ENCODE measurements around the gene RNF166. TPM values are rescaled to one million over a fixed set of nuclear protein-coding genes. Genes with fewer than 3 reads are reported as not detected.

The RNF166 gene
- polyA plus RNA-seq, 1 donor from 2014 or later: 34.4 TPM

DNA sequence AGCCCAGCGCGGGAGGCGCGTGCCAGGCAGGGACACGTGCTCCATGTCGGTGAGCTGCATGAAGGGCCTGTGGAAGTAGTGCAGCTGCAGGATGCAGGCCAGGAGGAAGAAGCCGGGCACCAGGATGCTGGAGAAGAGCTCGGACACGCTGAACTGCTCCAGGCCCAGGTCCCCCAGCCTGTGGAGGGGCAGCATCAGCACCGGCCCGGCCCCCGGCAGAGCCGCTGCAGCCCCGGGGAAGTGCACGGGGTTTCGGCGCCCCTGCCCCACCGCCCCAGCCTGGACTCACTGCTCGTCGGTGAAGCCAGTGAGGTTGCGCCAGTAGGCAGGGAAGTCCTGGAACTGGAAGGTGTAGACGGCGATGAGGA lies 28.1 kb upstream of the RNF166 start:
- H3K4me3 ChIP-seq (ENCODE audit: low read length): no peak overlapping the region
- TF ChIP-seq SMC3 (conservative IDR thresholded peaks at IDR 0.05; ENCODE audit: poor library complexity) (no peak), RAD21 (conservative IDR thresholded peaks at IDR 0.05) (no peak), TAF1 (IDR thresholded peaks at IDR 0.05; ENCODE audit: low read depth) (no peak), EP300 (conservative IDR thresholded peaks at IDR 0.05; ENCODE audit: poor library complexity, severe bottlenecking) (no peak), EZH2 (IDR thresholded peaks at IDR 0.05; ENCODE audit: borderline replicate concordance, insufficient read depth, low read length, poor library complexity, severe bottlenecking) (no peak), MXI1 (conservative IDR thresholded peaks at IDR 0.05; ENCODE audit: poor library complexity, severe bottlenecking) (no peak), POLR2AphosphoS5 (IDR thresholded peaks at IDR 0.05) (no peak)
- TF ChIP-seq, protein P1, sequence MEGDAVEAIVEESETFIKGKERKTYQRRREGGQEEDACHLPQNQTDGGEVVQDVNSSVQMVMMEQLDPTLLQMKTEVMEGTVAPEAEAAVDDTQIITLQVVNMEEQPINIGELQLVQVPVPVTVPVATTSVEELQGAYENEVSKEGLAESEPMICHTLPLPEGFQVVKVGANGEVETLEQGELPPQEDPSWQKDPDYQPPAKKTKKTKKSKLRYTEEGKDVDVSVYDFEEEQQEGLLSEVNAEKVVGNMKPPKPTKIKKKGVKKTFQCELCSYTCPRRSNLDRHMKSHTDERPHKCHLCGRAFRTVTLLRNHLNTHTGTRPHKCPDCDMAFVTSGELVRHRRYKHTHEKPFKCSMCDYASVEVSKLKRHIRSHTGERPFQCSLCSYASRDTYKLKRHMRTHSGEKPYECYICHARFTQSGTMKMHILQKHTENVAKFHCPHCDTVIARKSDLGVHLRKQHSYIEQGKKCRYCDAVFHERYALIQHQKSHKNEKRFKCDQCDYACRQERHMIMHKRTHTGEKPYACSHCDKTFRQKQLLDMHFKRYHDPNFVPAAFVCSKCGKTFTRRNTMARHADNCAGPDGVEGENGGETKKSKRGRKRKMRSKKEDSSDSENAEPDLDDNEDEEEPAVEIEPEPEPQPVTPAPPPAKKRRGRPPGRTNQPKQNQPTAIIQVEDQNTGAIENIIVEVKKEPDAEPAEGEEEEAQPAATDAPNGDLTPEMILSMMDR (IDR thresholded peaks at IDR 0.05; ENCODE audit: poor library complexity, severe bottlenecking): no peak
- TF ChIP-seq, protein P2, sequence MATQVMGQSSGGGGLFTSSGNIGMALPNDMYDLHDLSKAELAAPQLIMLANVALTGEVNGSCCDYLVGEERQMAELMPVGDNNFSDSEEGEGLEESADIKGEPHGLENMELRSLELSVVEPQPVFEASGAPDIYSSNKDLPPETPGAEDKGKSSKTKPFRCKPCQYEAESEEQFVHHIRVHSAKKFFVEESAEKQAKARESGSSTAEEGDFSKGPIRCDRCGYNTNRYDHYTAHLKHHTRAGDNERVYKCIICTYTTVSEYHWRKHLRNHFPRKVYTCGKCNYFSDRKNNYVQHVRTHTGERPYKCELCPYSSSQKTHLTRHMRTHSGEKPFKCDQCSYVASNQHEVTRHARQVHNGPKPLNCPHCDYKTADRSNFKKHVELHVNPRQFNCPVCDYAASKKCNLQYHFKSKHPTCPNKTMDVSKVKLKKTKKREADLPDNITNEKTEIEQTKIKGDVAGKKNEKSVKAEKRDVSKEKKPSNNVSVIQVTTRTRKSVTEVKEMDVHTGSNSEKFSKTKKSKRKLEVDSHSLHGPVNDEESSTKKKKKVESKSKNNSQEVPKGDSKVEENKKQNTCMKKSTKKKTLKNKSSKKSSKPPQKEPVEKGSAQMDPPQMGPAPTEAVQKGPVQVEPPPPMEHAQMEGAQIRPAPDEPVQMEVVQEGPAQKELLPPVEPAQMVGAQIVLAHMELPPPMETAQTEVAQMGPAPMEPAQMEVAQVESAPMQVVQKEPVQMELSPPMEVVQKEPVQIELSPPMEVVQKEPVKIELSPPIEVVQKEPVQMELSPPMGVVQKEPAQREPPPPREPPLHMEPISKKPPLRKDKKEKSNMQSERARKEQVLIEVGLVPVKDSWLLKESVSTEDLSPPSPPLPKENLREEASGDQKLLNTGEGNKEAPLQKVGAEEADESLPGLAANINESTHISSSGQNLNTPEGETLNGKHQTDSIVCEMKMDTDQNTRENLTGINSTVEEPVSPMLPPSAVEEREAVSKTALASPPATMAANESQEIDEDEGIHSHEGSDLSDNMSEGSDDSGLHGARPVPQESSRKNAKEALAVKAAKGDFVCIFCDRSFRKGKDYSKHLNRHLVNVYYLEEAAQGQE (IDR thresholded peaks at IDR 0.05; ENCODE audit: borderline replicate concordance): no peak
- no peaks in the 10 kb centered on the region for H3K79me2 ChIP-seq (replicated peaks; ENCODE audit: insufficient read depth, low read length)
- no peaks in the 10 kb centered on the region for H4K20me1 ChIP-seq (ENCODE audit: insufficient read depth)
- no peak overlapping the region for H3K9ac ChIP-seq (ENCODE audit: low read length)
- H3K27ac ChIP-seq (ENCODE audit: low read length): no peak overlapping the region
- H3K4me2 ChIP-seq (ENCODE audit: low read length): no peak overlapping the region
- H3F3A ChIP-seq (ENCODE audit: insufficient read depth, low read length, poor library complexity, severe bottlenecking): no peaks in the 10 kb centered on the region
- no peaks in the 10 kb centered on the region for H3K27me3 ChIP-seq (ENCODE audit: insufficient read depth, low read depth, low read length)
- H3K9me2 ChIP-seq (ENCODE audit: insufficient read depth, low read length): no peaks in the 10 kb centered on the region
- no peaks in the 10 kb centered on the region for H3K9me3 ChIP-seq (ENCODE audit: low read length)
- no peak overlapping the region for H2AFZ ChIP-seq (ENCODE audit: low read depth, low read length)
- H3K36me3 ChIP-seq (ENCODE audit: insufficient read depth, low read length): no peaks in the 10 kb centered on the region

DNA sequence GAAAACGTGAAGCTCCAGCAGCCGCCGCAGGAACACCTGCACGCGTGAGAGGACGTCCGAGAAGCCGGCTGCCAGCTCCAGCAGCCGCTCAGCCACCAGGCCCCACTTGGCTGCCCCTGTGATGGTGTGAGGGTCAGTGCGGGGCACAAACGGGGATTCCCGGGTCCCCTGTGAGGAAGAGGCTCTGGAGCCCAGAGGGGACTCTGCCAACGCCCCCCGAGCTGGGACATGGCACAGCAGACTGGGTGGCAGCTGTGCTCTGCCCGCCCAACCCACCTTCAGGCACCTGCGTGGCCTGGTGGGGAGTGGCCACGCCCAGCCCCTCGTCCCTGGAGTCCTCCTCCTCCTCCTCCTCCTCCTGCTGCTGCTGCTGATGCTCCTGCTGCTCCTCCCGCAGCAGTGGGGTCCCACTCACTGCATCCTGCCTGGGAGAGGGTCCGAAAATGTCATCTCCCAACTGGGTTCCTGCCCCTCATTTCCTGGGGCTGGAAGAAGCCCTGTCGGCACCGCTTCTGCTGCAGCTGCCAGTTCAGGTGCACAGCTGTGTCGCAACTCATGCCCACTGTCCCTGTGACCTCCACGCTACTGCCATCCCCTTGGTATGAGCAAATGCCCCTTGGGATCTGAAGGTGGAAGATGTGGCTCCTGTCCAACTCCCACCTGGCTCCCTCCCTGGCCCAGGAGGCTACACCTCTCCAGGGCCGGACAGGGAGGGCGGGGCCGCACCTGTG lies 27.6 kb upstream of the RNF166 start:
- Histone ChIP-seq H3K9me2 (ENCODE audit: insufficient read depth, low read length) (no peaks in the 10 kb centered on the region), H3F3A (ENCODE audit: insufficient read depth, low read length, poor library complexity, severe bottlenecking) (no peaks in the 10 kb centered on the region), H4K20me1 (ENCODE audit: insufficient read depth) (no peaks in the 10 kb centered on the region), H3K27ac (ENCODE audit: low read length) (no peak overlapping the region), H3K79me2 (replicated peaks; ENCODE audit: insufficient read depth, low read length) (no peaks in the 10 kb centered on the region), H3K27me3 (ENCODE audit: insufficient read depth, low read depth, low read length) (no peaks in the 10 kb centered on the region), H3K9ac (ENCODE audit: low read length) (no peak overlapping the region), H3K4me3 (ENCODE audit: low read length) (no peak overlapping the region), H3K36me3 (ENCODE audit: insufficient read depth, low read length) (no peaks in the 10 kb centered on the region), H3K9me3 (ENCODE audit: low read length) (no peaks in the 10 kb centered on the region), H2AFZ (ENCODE audit: low read depth, low read length) (no peak overlapping the region), H3K4me2 (ENCODE audit: low read length) (no peak overlapping the region)
- TF ChIP-seq POLR2AphosphoS5 (IDR thresholded peaks at IDR 0.05): no peak
- TF ChIP-seq, protein P2 (IDR thresholded peaks at IDR 0.05; ENCODE audit: borderline replicate concordance): no peak
- TF ChIP-seq EZH2 (IDR thresholded peaks at IDR 0.05; ENCODE audit: borderline replicate concordance, insufficient read depth, low read length, poor library complexity, severe bottlenecking): no peak
- TF ChIP-seq MXI1 (conservative IDR thresholded peaks at IDR 0.05; ENCODE audit: poor library complexity, severe bottlenecking): no peak
- no peak for TF ChIP-seq RAD21 (conservative IDR thresholded peaks at IDR 0.05)
- TF ChIP-seq, protein P1 (IDR thresholded peaks at IDR 0.05; ENCODE audit: poor library complexity, severe bottlenecking): no peak
- no peak for TF ChIP-seq SMC3 (conservative IDR thresholded peaks at IDR 0.05; ENCODE audit: poor library complexity)
- no peak for TF ChIP-seq TAF1 (IDR thresholded peaks at IDR 0.05; ENCODE audit: low read depth)
- TF ChIP-seq EP300 (conservative IDR thresholded peaks at IDR 0.05; ENCODE audit: poor library complexity, severe bottlenecking): no peak

All from neural cell (in vitro differentiated cells).